GM12865 (cell line): Measurements from ENCODE around the gene ICAM1.
"Not testable (repeated sequence)": the region's sequence is repeated elsewhere in the genome, so short reads cannot be mapped to it uniquely, and the experiment has no call there.

ENCODE experiments used
- DNase-seq: peaks from one replicate; pipeline ENCODE4 v3.0.0; 2010; ENCODE audit warnings: low read depth
- H3K4me3 ChIP-seq: 2 replicates; pipeline ENCODE4 v1.5.1; 2011; ENCODE audit warnings: mild to moderate bottlenecking, low read depth, low read length, control low read depth
- TF ChIP-seq, protein P1 (sequence below): IDR thresholded peaks from 2 replicates; pipeline ENCODE4 v1.5.1; 2011; ENCODE audit warnings: low read length, control low read depth, low read depth, inconsistent platforms; ENCODE audit not compliant: insufficient read depth; ENCODE audit errors: missing control alignments

Gene ICAM1

DNA sequence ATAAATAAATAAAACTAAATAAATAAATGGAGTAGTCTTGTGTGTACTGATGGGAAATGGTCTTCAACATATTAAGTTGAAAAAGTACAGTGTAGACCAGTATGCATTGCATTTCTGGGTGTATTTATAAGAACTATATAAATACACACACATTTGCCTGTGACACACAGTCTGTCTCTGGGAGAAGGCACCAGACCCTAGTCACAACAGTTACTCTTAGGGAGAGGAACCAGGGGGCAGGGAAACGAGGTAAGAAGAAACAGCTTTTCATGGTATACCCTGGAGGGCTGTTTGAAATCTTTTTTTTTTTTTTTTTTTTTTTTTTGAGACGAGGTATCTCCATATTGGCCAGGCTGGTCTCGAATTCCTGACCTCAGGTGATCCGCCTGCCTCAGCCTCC lies 37.0 kb upstream of the ICAM1 start:
- no peak for DNase-seq
- TF ChIP-seq, protein P1, sequence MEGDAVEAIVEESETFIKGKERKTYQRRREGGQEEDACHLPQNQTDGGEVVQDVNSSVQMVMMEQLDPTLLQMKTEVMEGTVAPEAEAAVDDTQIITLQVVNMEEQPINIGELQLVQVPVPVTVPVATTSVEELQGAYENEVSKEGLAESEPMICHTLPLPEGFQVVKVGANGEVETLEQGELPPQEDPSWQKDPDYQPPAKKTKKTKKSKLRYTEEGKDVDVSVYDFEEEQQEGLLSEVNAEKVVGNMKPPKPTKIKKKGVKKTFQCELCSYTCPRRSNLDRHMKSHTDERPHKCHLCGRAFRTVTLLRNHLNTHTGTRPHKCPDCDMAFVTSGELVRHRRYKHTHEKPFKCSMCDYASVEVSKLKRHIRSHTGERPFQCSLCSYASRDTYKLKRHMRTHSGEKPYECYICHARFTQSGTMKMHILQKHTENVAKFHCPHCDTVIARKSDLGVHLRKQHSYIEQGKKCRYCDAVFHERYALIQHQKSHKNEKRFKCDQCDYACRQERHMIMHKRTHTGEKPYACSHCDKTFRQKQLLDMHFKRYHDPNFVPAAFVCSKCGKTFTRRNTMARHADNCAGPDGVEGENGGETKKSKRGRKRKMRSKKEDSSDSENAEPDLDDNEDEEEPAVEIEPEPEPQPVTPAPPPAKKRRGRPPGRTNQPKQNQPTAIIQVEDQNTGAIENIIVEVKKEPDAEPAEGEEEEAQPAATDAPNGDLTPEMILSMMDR = no peak
- H3K4me3 ChIP-seq = no peak overlapping the region

DNA sequence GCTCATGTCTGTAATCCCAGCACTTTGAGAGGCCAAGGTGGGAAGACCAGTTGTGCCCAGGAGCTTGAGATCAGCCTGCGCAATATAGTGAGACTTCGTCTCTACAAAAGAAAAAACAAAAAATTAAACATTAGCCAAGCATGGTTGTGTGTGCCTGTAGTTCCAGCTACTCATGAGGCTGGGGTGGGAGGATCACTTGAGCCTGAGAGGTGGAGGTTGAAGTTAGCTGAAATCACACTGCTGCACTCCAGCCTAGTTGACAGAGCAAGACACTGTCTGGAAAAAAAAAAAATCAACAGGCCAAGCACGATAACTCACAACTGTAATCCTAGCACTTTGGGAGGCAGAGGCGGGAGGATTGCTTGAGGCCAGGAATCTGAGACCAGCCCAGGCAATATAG lies 35.9 kb upstream of the ICAM1 start:
- TF ChIP-seq, protein P1 = no peak

DNA sequence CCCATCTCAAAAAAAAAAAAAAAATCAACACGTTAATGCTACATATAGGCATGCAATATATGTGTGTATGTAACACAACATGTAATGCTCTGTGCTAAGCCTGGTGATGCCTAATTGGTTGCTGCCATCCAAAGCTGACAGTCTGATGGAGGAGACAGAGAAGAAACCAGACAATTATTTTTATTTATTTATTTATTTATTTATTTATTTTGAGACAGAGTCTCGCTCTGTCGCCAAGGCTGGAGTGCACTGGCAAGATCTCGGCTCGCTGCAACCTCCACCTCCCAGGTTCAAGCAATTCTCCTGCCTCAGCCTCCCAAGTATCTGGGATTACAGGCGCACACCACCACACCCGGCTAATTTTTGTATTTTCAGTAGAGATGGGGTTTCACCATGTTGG lies 35.5 kb upstream of the ICAM1 start:
- not testable (repeated sequence) for DNase-seq
- H3K4me3 ChIP-seq = peak overlapping the region; percentile 59; the same call in 1 of the 2 replicates

More for the DNA sequence above, 35.9 kb upstream of the ICAM1 start:
- no peak overlapping the region for H3K4me3 ChIP-seq
- DNase-seq = no peak

DNA sequence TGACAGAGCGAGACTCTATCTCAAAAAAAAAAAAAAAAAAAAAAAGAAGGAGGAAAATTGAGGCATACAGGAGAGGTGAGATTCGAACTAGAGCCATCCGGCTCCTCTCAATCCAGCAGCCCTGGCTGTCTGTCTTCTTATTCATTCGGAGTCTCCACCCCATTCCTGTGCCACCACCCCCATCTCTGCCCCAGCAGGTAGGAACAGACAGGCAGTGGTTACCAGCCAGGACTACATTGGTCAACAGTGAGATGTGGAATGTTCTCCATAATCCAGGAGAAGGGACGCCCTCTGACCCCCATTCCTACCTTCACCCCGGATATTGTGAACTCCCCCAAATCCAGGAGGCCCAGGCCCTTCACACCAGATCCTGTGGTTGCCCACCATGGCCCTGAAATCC lies 33.2 kb upstream of the ICAM1 start:
- DNase-seq = no peak
- no peak overlapping the region for H3K4me3 ChIP-seq
- TF ChIP-seq, protein P1 = no peak

DNA sequence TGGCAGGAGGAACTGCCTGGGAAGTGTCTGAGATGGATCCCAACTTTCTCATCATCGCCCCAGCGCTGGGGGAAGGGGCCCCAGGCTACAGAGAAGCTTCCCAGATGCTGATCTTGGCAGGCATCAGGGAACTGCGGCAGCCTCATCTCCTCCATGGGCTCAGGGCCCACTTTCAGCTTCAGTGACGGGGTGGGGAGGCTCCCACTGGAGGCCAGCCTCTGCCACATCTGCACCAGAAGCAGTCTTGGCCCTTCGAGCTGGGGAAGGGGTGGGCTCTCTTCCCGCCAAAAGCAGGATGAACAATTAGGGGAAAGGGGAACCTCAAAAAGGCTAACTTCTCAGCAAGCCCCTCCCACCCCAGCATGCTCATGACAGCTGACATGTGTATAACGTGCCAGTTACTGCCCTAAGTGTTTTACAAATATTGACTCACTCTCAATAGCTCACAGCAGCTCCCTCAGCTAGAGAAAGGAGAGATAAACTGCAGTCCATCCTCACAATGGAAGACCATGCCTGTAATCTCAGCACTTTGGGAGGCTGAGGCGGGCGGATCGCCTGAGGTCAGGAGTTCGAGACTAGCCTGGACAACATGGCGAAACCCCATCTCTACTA lies 32.6 kb upstream of the ICAM1 start:
- DNase-seq = peak; percentile 50
- no peak overlapping the region for H3K4me3 ChIP-seq
- TF ChIP-seq, protein P1 = no peak

DNA sequence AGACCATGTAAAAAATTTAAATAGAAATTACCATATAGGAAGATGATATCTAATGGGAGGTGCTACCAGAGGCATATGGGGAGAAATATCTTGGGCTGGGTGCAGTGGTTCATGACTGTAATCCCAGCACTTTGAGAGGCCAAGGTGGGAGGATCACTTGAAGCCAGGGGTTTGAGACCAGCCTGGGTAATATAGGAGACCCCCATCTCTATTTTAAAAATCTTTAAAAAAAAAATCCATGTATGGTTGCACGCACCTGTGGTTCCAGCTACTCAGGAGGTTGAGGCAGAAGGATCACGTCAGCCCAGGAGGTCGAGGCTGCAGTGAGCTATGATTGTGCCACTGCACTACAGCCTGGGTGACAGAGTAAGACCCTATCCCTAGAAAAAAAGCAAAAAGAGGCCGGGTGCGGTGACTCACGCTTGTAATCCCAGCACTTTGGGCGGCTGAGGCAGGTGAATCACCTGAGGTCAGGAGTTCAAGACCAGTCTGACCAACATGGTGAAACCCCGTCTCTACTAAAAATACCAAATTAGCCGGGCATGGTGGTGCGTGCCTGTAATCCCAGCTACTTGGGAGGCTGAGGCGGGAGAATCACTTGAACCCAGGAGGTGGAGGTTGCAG lies 29.0 kb upstream of the ICAM1 start:
- not testable (repeated sequence) for H3K4me3 ChIP-seq, DNase-seq

DNA sequence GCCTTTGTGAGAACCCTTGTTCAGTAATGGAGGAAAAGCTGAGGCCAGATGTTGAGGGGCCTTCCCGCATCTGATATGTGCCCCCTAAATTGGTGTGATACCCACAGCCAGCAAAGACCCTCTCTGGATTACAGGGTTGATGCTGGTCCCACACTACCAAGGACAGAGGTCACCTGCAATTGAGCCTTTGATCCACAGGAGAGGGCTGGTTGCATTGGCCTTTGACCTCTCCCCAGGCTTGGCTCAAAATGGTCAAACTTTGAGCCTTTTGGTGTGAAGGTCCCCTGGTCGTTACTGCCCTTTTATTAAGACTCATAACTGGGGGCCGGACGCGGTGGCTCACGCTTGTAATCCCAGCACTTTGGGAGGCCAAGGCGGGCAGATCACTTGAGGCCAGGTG lies 27.3 kb upstream of the ICAM1 start:
- TF ChIP-seq, protein P1 = no peak
- no peak overlapping the region for H3K4me3 ChIP-seq
- no peak for DNase-seq
